HFF-Myc (cell line): ENCODE measurements around the gene ABCG1.

Experiments used
- DNase-seq: peaks from one replicate; pipeline ENCODE4 v3.0.0-alpha.2; 2011; ENCODE audit warnings: low read depth; ENCODE audit errors: extremely low read depth
- H3K4me3 ChIP-seq: replicated peaks from 2 replicates; pipeline ENCODE4 v1.5.1; 2011; ENCODE audit warnings: low read depth, mild to moderate bottlenecking, control low read depth, low read length
- TF ChIP-seq, protein P1 (sequence below): IDR thresholded peaks from 2 replicates; pipeline ENCODE4 v1.5.1; 2012; ENCODE audit warnings: mild to moderate bottlenecking, low read depth, low read length, control low read depth; ENCODE audit errors: missing control alignments

The ABCG1 gene

GRCh38 chr21:42218836-42219605 lies at the start of gene ABCG1:
Gene ABCG1 (plus strand): TSS chr21:42219140. CDS start chr21:42219263, 123 bp downstream.
- no peak for DNase-seq
- H3K4me3 ChIP-seq, result 0 out of 2 replicates have a peak within 1 kb of the TSS, but pooled peaks have one; percentile 1
- TF ChIP-seq, protein P1, sequence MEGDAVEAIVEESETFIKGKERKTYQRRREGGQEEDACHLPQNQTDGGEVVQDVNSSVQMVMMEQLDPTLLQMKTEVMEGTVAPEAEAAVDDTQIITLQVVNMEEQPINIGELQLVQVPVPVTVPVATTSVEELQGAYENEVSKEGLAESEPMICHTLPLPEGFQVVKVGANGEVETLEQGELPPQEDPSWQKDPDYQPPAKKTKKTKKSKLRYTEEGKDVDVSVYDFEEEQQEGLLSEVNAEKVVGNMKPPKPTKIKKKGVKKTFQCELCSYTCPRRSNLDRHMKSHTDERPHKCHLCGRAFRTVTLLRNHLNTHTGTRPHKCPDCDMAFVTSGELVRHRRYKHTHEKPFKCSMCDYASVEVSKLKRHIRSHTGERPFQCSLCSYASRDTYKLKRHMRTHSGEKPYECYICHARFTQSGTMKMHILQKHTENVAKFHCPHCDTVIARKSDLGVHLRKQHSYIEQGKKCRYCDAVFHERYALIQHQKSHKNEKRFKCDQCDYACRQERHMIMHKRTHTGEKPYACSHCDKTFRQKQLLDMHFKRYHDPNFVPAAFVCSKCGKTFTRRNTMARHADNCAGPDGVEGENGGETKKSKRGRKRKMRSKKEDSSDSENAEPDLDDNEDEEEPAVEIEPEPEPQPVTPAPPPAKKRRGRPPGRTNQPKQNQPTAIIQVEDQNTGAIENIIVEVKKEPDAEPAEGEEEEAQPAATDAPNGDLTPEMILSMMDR, result no peak

GRCh38 chr21:42169758-42170157 lies 49.2 kb upstream of the ABCG1 start:
- TF ChIP-seq, protein P1, result no peak
- no peak overlapping the region for H3K4me3 ChIP-seq
- no peak for DNase-seq

DNA sequence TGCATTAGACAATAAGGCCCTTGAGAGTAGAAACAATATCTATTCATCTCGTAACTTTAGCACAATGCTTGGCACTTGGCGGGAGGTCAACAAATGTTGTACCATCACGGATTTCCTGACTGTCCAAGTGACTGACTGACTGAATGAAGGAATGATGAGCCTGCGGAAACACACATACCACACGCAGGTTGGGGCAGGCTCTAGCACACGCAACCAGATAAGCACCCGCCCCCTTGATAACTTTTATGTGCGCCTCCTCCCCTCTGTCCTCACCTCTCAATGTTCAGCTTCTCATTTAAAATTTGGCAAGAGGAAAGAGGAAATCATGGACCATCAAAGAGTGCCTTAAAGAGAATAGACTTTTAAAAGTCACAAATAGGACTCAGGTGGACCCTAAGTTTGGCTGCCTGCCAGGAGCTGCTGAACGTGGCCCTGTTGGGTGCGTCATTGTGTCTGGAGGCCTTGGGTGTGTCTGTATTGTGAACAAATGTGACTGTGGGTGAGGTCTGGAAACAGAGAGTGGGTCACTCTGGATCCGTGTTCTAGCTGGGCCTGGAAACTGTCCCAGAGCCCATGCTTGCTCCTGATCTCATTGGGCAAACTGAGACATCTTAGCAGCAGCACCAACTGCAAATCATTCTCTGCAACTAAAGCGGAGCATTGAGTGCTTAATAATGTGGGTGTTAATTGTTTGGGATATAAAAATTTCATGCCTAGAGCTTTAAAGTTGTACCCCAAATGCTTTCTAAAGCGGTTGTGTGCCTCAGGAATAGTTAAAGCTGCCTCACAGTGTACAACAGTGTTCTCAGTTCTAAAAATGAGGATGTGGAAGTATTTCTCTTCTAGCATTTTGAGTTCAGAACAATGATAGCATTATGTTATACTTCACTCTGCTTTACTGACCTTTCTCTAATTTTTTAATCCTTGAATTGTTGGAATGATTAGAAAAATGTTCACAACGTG lies 47.6 kb upstream of the ABCG1 start:
- TF ChIP-seq, protein P1, result no peak
- no peak overlapping the region for H3K4me3 ChIP-seq
- no peak for DNase-seq

DNA sequence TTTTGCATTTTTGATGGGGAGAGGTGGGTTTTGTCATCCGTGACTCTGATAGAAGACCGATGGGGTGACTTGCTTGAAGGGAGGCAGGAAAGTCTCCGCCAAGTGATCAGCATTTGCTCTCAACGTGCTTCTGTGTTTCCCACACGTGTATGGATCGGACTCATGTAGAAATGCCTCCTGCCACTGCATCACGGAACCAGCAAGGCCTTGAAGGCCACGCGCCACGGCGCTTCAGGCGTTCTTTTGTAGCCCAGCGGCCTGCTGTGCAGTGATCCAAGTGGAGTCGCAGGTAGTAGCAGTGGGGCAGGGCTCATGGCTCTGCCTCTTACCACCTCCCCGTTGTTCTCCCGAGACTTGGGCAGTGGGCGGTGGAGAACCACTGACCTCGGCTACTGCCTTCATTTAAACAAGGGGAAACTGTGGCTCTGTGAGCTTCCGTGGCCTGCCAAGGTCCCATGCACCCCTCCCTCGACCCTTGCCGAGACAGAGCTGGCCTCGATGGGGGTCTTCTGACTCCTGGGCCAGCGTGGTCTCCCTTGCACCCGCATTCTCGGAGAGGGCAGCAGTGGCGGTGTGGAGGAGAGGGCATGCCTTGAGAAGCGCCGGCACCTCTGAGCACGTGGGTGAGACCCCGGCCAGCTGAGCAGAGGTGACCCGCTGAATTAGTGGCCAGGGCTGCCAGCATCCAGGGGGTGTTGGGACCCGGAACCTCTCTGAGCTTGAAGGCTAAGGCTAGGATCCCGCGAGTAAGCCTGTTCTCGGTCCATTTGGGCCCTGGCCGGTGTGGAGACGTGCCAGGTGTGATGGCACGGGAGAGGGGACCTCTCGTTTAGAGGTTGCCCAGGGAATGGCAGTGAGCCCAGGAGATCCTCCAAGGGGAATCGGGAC lies 46.1 kb upstream of the ABCG1 start:
- H3K4me3 ChIP-seq, result no peak overlapping the region
- no peak for DNase-seq
- TF ChIP-seq, protein P1, result no peak

GRCh38 chr21:42174173-42174572 lies 44.8 kb upstream of the ABCG1 start:
- DNase-seq, result no peak
- TF ChIP-seq, protein P1, result no peak
- no peak overlapping the region for H3K4me3 ChIP-seq

DNA sequence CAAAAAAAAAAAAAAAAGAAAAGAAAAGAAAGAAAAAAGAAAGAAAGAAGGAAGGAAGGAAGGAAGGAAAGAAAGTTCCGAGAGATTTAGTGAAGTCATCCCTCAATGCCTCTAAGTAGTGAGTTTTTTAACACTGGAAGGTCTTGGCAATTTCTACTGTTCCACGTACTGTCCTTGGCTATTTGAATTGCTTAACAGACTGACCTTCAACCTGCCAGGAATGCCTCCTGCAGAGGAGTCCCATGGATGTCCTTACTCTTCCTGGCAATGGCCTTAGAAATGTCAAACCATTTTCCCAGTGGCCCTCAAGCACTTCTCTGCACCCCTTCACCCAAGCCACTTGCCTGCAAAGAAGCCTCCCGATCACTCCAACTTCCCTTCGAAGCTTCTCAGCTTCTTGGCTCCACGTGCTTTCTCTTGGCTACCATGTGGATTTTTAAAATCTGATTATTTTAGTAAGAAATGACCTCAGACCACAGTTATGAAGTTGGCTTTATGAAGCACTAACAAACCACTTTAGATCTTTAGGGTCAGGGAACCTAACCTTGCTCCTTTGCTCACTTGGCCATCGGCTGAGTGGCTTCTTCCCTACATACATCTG lies 43.7 kb upstream of the ABCG1 start:
- TF ChIP-seq, protein P1, result no peak
- DNase-seq, result no peak
- H3K4me3 ChIP-seq, result no peak overlapping the region
